GM18867 (cell line): Measurements from ENCODE around the gene SMC1A.
"Not testable (repeated sequence)": the region's sequence is repeated elsewhere in the genome, so short reads cannot be mapped to it uniquely, and the experiment has no call there.

Source experiments
- ATAC-seq: cut with Tn5 transposase; IDR thresholded peaks from one replicate; pipeline ENCODE4 v1.9.1; 2021; ENCODE audit warnings: mild to moderate bottlenecking, moderate library complexity; ENCODE audit not compliant: unreplicated experiment

The SMC1A gene

GRCh38 chrX:53422086-53422860 is at the start of gene SMC1A:
TSS of gene SMC1A (minus strand) at chrX:53422654. CDS start at chrX:53422600, 54 bp downstream.
- peak; percentile 95 for ATAC-seq

GRCh38 chrX:53471346-53471745 is 48.9 kb upstream of the SMC1A start:
- no peak for ATAC-seq

- ATAC-seq: not testable (repeated sequence)
These were observed 46.2 kb upstream of the SMC1A start for GRCh38 chrX:53468659-53469058.

- ATAC-seq: no peak
These were observed 35.6 kb upstream of the SMC1A start for GRCh38 chrX:53458082-53458481.

GRCh38 chrX:53456254-53456653 is 33.8 kb upstream of the SMC1A start:
- ATAC-seq: no peak

GRCh38 chrX:53452812-53453211 is 30.4 kb upstream of the SMC1A start:
- ATAC-seq: no peak

- ATAC-seq: no peak
These were observed 27.2 kb upstream of the SMC1A start for GRCh38 chrX:53449632-53450031.

- no peak for ATAC-seq
These were observed 25.0 kb upstream of the SMC1A start for GRCh38 chrX:53447441-53447840.

GRCh38 chrX:53445977-53446376 is 23.5 kb upstream of the SMC1A start:
- no peak for ATAC-seq

- no peak for ATAC-seq
These were observed 19.8 kb upstream of the SMC1A start for GRCh38 chrX:53442322-53442631.

GRCh38 chrX:53441531-53442321 is 19.3 kb upstream of the SMC1A start:
- peak; percentile 76 for ATAC-seq

GRCh38 chrX:53440621-53441517 is 18.4 kb upstream of the SMC1A start:
- ATAC-seq: no peak

GRCh38 chrX:53440101-53440500 is 17.6 kb upstream of the SMC1A start:
- ATAC-seq: no peak

- ATAC-seq: no peak
These were observed 16.4 kb upstream of the SMC1A start for GRCh38 chrX:53438832-53439230.

- no peak for ATAC-seq
These were observed 15.8 kb upstream of the SMC1A start for GRCh38 chrX:53438174-53438831.

GRCh38 chrX:53437206-53437605 is 14.8 kb upstream of the SMC1A start:
- no peak for ATAC-seq

- ATAC-seq: peak; percentile 84
These were observed 13.5 kb upstream of the SMC1A start for GRCh38 chrX:53435997-53436396.

- peak; percentile 87 for ATAC-seq
These were observed 11.5 kb upstream of the SMC1A start, which contains the start of gene HSD17B10 for GRCh38 chrX:53433651-53434639. TSS of gene HSD17B10 (minus strand) at chrX:53434370. CDS start at chrX:53434345, 25 bp downstream.

GRCh38 chrX:53430231-53430630 is 7.8 kb upstream of the SMC1A start:
- no peak for ATAC-seq
